ENCODE measurements around the gene CD300C. TPM values are rescaled to one million over a fixed set of nuclear protein-coding genes. Genes with fewer than 3 reads are reported as not detected.

CD300C gene
- total and polyA plus RNA-seq, 4 donors = 1.2 to 24.0 (median 10.2) TPM

GRCh38 chr17:74497471-74497870 is 48.4 kb downstream of the CD300C start:
- H3K4me1 ChIP-seq (ENCODE audit: control insufficient read depth in 5 of 5, insufficient read depth in 5 of 5, low read length in 5 of 5) = no peaks in the 10 kb centered on the region
- 54 to 68% methylated on average over 5 of the region's 5 CpGs for WGBS, 2 donors
- H3K9me3 ChIP-seq (ENCODE audit: control insufficient read depth in 4 of 4, insufficient read depth in 3 of 4, low read length in 3 of 4) = peaks cover 0 to 2% (median 0%) of the 10 kb centered on the region in 4 donors
- H3K36me3 ChIP-seq (ENCODE audit: control insufficient read depth in 4 of 4, insufficient read depth in 4 of 4, low read length in 4 of 4) = no peaks in the 10 kb centered on the region
- H3K9ac ChIP-seq (ENCODE audit: insufficient read depth in 1 of 2, low read length in 2 of 2) = no peak overlapping the region
- no peak overlapping the region for H3K4me3 ChIP-seq
- peaks cover 0 to 4% (median 2%) of the 10 kb centered on the region in 3 donors for H3K27me3 ChIP-seq (ENCODE audit: control insufficient read depth in 3 of 3, insufficient read depth in 3 of 3, low read length in 2 of 3)
- no peak overlapping the region for H3K27ac ChIP-seq (ENCODE audit: low read depth in 1 of 2, low read length in 1 of 2)
- ATAC-seq (ENCODE audit: insufficient read depth, low FRiP score) = no peak
- DNase-seq = no peak
- TF ChIP-seq CTCF (IDR thresholded peaks at IDR 0.05; ENCODE audit: control extremely low read depth, extremely low read depth) = no peak

GRCh38 chr17:74493331-74493833 is 52.5 kb downstream of the CD300C start:
- Histone ChIP-seq H3K27me3 (ENCODE audit: control insufficient read depth in 3 of 3, insufficient read depth in 3 of 3, low read length in 2 of 3) (peaks cover 0 to 4% (median 2%) of the 10 kb centered on the region in 3 donors), H3K36me3 (ENCODE audit: control insufficient read depth in 4 of 4, insufficient read depth in 4 of 4, low read length in 4 of 4) (no peaks in the 10 kb centered on the region), H3K9me3 (ENCODE audit: control insufficient read depth in 4 of 4, insufficient read depth in 3 of 4, low read length in 3 of 4) (no peaks in the 10 kb centered on the region), H3K9ac (ENCODE audit: insufficient read depth in 1 of 2, low read length in 2 of 2) (no peak overlapping the region), H3K27ac (ENCODE audit: low read depth in 1 of 2, low read length in 1 of 2) (no peak overlapping the region), H3K4me1 (ENCODE audit: control insufficient read depth in 5 of 5, insufficient read depth in 5 of 5, low read length in 5 of 5) (no peaks in the 10 kb centered on the region), H3K4me3 (no peak overlapping the region)
- peak; percentile 85 for TF ChIP-seq CTCF (IDR thresholded peaks at IDR 0.05; ENCODE audit: control extremely low read depth, extremely low read depth)
- DNase-seq (peak; percentile 74 to 77 (median 75)), ATAC-seq (ENCODE audit: insufficient read depth, low FRiP score) (peak; percentile 75)
- 37 to 49% methylated on average over 11 of the region's 11 CpGs for WGBS, 2 donors

- ATAC-seq (ENCODE audit: insufficient read depth, low FRiP score) = no peak
- H3K4me1 ChIP-seq (ENCODE audit: control insufficient read depth in 5 of 5, insufficient read depth in 5 of 5, low read length in 5 of 5) = no peaks in the 10 kb centered on the region
Measured at GRCh38 chr17:74491626-74492025, 54.3 kb downstream of the CD300C start.

More at GRCh38 chr17:74491626-74492025, 54.3 kb downstream of the CD300C start:
- no peak for TF ChIP-seq CTCF (IDR thresholded peaks at IDR 0.05; ENCODE audit: control extremely low read depth, extremely low read depth)
- no peaks in the 10 kb centered on the region for H3K36me3 ChIP-seq (ENCODE audit: control insufficient read depth in 4 of 4, insufficient read depth in 4 of 4, low read length in 4 of 4)
- DNase-seq = no peak
- peaks cover 0 to 2% (median 0%) of the 10 kb centered on the region in 3 donors for H3K27me3 ChIP-seq (ENCODE audit: control insufficient read depth in 3 of 3, insufficient read depth in 3 of 3, low read length in 2 of 3)
- 76 to 79% methylated on average over 7 of the region's 7 CpGs for WGBS, 2 donors
- no peak overlapping the region for H3K9ac ChIP-seq (ENCODE audit: insufficient read depth in 1 of 2, low read length in 2 of 2)
- no peak overlapping the region for H3K4me3 ChIP-seq
- H3K27ac ChIP-seq (ENCODE audit: low read depth in 1 of 2, low read length in 1 of 2) = no peak overlapping the region
- no peaks in the 10 kb centered on the region for H3K9me3 ChIP-seq (ENCODE audit: control insufficient read depth in 4 of 4, insufficient read depth in 3 of 4, low read length in 3 of 4)

Other genes with a start within 250 kb of the CD300C start
- gene KIF19, start 219.9 kb downstream of the CD300C start, total RNA-seq = 10 to 100 TPM in 1 of 2 donors, 1 to 10 TPM in 1; 8.9 to 12.7 TPM
- gene KIF19, start 219.9 kb downstream of the CD300C start, polyA plus RNA-seq = 1 to 10 TPM; 4.2 to 4.5 TPM
- gene BTBD17, start 184.2 kb downstream of the CD300C start, total RNA-seq = under 1 TPM in 1 of 2 donors, not detected in 1; 0.17 TPM
- gene BTBD17, start 184.2 kb downstream of the CD300C start, polyA plus RNA-seq = not detected
- gene GPR142, start 178.6 kb downstream of the CD300C start, total RNA-seq = not detected
- gene GPR142, start 178.6 kb downstream of the CD300C start, polyA plus RNA-seq = under 1 TPM in 1 of 2 donors, not detected in 1; 0.03 TPM
- 10 to 100 TPM; 77.5 to 81.4 TPM for gene GPRC5C, start 114.0 kb downstream of the CD300C start, total RNA-seq
- gene GPRC5C, start 114.0 kb downstream of the CD300C start, polyA plus RNA-seq = 10 to 100 TPM; 41.9 to 54.6 TPM
- 10 to 100 TPM; 12.9 to 21.0 TPM for gene CD300A, start 79.5 kb downstream of the CD300C start, total RNA-seq
- 10 to 100 TPM in 1 of 2 donors, 1 to 10 TPM in 1; 8.0 to 66.3 TPM for gene CD300A, start 79.5 kb downstream of the CD300C start, polyA plus RNA-seq
- gene CD300LB, start 14.6 kb downstream of the CD300C start, total RNA-seq = 1 to 10 TPM in 1 of 2 donors, under 1 TPM in 1; 0.82 to 1.2 TPM
- gene CD300LB, start 14.6 kb downstream of the CD300C start, polyA plus RNA-seq = 1 to 10 TPM; 1.5 to 1.8 TPM
- gene CD300H, start 21.4 kb upstream of the CD300C start, total RNA-seq = 1 to 10 TPM; 1.1 to 3.4 TPM
- gene CD300H, start 21.4 kb upstream of the CD300C start, polyA plus RNA-seq = 10 to 100 TPM in 1 of 2 donors, not detected in 1; 11.9 TPM
- under 1 TPM in 1 of 2 donors, not detected in 1; 0.25 TPM for gene CD300LD, start 46.2 kb upstream of the CD300C start, total RNA-seq
- gene CD300LD, start 46.2 kb upstream of the CD300C start, polyA plus RNA-seq = under 1 TPM in 1 of 2 donors, not detected in 1; 0.52 TPM
- 10 to 100 TPM in 1 of 2 donors, 1 to 10 TPM in 1; 3.4 to 17.3 TPM for gene CD300E, start 77.6 kb upstream of the CD300C start, total RNA-seq
- 10 to 100 TPM in 1 of 2 donors, 1 to 10 TPM in 1; 5.2 to 81.6 TPM for gene CD300E, start 77.6 kb upstream of the CD300C start, polyA plus RNA-seq
- gene CD300LF, start 166.8 kb upstream of the CD300C start, total RNA-seq = 10 to 100 TPM in 1 of 2 donors, 1 to 10 TPM in 1; 8.6 to 30.8 TPM
- gene CD300LF, start 166.8 kb upstream of the CD300C start, polyA plus RNA-seq = 10 to 100 TPM; 21.7 to 35.1 TPM
- 1 to 10 TPM; 5.9 to 7.3 TPM for gene RAB37, start 191.1 kb upstream of the CD300C start, total RNA-seq
- 1 to 10 TPM; 3.2 to 6.0 TPM for gene RAB37, start 191.1 kb upstream of the CD300C start, polyA plus RNA-seq
- 10 to 100 TPM; 18.3 to 58.2 TPM for gene NHERF1, start 202.5 kb upstream of the CD300C start, total RNA-seq
- 10 to 100 TPM; 18.6 to 37.6 TPM for gene NHERF1, start 202.5 kb upstream of the CD300C start, polyA plus RNA-seq
- 10 to 100 TPM; 27.1 to 47.4 TPM for gene NAT9, start 230.2 kb upstream of the CD300C start, total RNA-seq
- 10 to 100 TPM; 36.5 to 36.7 TPM for gene NAT9, start 230.2 kb upstream of the CD300C start, polyA plus RNA-seq

Data from lung (tissue), 12 donors.